K562 (cell line): ENCODE measurements around the gene NINL. TPM values are rescaled to one million over a fixed set of nuclear protein-coding genes. Genes with fewer than 3 reads are reported as not detected.

ENCODE experiments used
- ATAC-seq: fragments of 200-7000 bp; cut with Tn5 transposase; 3 replicates; pipeline ENCODE4 v1.9.1; 2020; ENCODE audit warnings: moderate library complexity
- BruUV-seq: library from RNA; stranded (reverse); fragments of 400-500 nt; replicated peaks from 2 replicates; lab custom pipeline; 2021; lab: Mats Ljungman, UMichigan
- CTCF ChIA-PET: fragments of 300-600 bp; formaldehyde crosslinking; extraction: SDS; loops from one replicate; lab custom pipeline; 2021; ENCODE audit warnings: low intra/inter-chr PET ratio; lab: Yijun Ruan, JAX
- POLR2A ChIA-PET: fragments of 300-600, 350-650 bp; sonication (Branson Sonifier 250); formaldehyde crosslinking; extraction: SDS; loops from one replicate; lab custom pipeline; 2021; ENCODE audit warnings: antibody characterized with exemption, inconsistent platforms; lab: Yijun Ruan, JAX
- DNase-seq, 4 experiments: peaks; one replicate each; pipeline versions ENCODE4 v3.0.0 to v3.0.0-alpha.2; 2011 to 2018; ENCODE audit warnings: low spot score in 3 of 4, mixed read lengths in 3 of 4; ENCODE audit errors: extremely low read depth in 1 of 4
- FAIRE-seq: peaks from 2 replicates; lab custom pipeline; 2011; peaks lifted over from hg19 to GRCh38; lab: Jason Lieb, UNC
- H2AFZ ChIP-seq: 2 replicates; pipeline ENCODE4 v1.6.0; 2011; ENCODE audit warnings: low read depth, low read length, control low read depth, inconsistent platforms
- H3K27ac ChIP-seq: fragments of 200-600 bp; 3 replicates; pipeline ENCODE4 v1.8.0; 2011; ENCODE audit warnings: low read depth, mild to moderate bottlenecking, control low read depth, inconsistent platforms, low read length, moderate library complexity, mixed read lengths; ENCODE audit errors: extremely low read depth
- H3K27me3 ChIP-seq, 2 experiments: fragments of 300-600 bp in 1 of 2; 2 replicates in 1 of 2; 3 replicates in 1 of 2; pipeline versions ENCODE4 v1.6.0 to v1.8.0; 2011; ENCODE audit warnings: inconsistent platforms in 2 of 2, low read length in 2 of 2, mild to moderate bottlenecking in 1 of 2, mixed read lengths in 1 of 2, moderate library complexity in 1 of 2; ENCODE audit not compliant: control insufficient read depth in 2 of 2, insufficient read depth in 2 of 2
- H3K36me3 ChIP-seq: fragments of 300-600 bp; 3 replicates; pipeline ENCODE4 v1.8.0; 2011; ENCODE audit warnings: mild to moderate bottlenecking, low read length, inconsistent platforms; ENCODE audit not compliant: control insufficient read depth, insufficient read depth
- H3K4me1 ChIP-seq, 2 experiments: fragments of 200-600 bp in 1 of 2; replicated peaks in 1 of 2; 2 replicates in 1 of 2; 3 replicates in 1 of 2; pipeline versions ENCODE4 v1.5.1 to v1.8.0; 2011; ENCODE audit warnings: inconsistent platforms in 2 of 2, low read length in 2 of 2, mild to moderate bottlenecking in 1 of 2, mixed read lengths in 1 of 2, moderate library complexity in 1 of 2; ENCODE audit not compliant: control insufficient read depth in 2 of 2, insufficient read depth in 2 of 2
- H3K4me2 ChIP-seq: 2 replicates; pipeline ENCODE4 v1.6.1; 2011; ENCODE audit warnings: low read length, control low read depth, inconsistent platforms, mixed read lengths; ENCODE audit not compliant: insufficient read depth
- H3K4me3 ChIP-seq: fragments of 200-600 bp; sonication (generic), shearing (Covaris generic); 2 replicates; pipeline ENCODE4 v1.5.1; 2016; ENCODE audit warnings: control low read depth, inconsistent platforms
- H3K79me2 ChIP-seq: fragments of 200-600 bp; 3 replicates; pipeline ENCODE4 v1.8.0; 2011; ENCODE audit warnings: low read length, inconsistent platforms; ENCODE audit not compliant: control insufficient read depth, insufficient read depth
- H3K9ac ChIP-seq, 2 experiments: 2 replicates each; pipeline versions ENCODE4 v1.6.0 to v1.6.1; 2011; ENCODE audit warnings: low read depth in 2 of 2, low read length in 2 of 2, control low read depth in 1 of 2, inconsistent platforms in 1 of 2, mild to moderate bottlenecking in 1 of 2, mixed read lengths in 1 of 2; ENCODE audit not compliant: insufficient read depth in 1 of 2
- H3K9me1 ChIP-seq: one replicate; pipeline ENCODE4 v1.6.0; 2011; ENCODE audit warnings: inconsistent platforms, mild to moderate bottlenecking, low read length, moderate library complexity; ENCODE audit not compliant: control insufficient read depth, insufficient read depth
- H3K9me3 ChIP-seq: replicated peaks from 2 replicates; pipeline ENCODE4 v1.5.1; 2011; ENCODE audit warnings: low read depth, low read length, inconsistent platforms; ENCODE audit not compliant: control insufficient read depth, insufficient read depth
- H4K20me1 ChIP-seq: replicated peaks from 2 replicates; pipeline ENCODE4 v1.6.1; 2011; ENCODE audit warnings: low read length, inconsistent platforms, mixed read lengths; ENCODE audit not compliant: control insufficient read depth, insufficient read depth
- BACH1 ChIP-seq: fragments of 200-800 bp; sonication (Bioruptor generic); IDR thresholded peaks from 2 replicates; pipeline ENCODE4 v1.6.1; 2016; ENCODE audit warnings: missing genetic modification characterization, missing compliant biosample characterization
- CC2D1A ChIP-seq: fragments of 450-650 bp; IDR thresholded peaks from 2 replicates; pipeline ENCODE4 v1.6.1; 2017; ENCODE audit warnings: mild to moderate bottlenecking
- DIDO1 ChIP-seq: fragments of 450-650 bp; IDR thresholded peaks from 2 replicates; pipeline ENCODE4 v1.6.1; 2016; ENCODE audit warnings: low read depth, missing biosample characterization, missing genetic modification characterization
- MAFF ChIP-seq: IDR thresholded peaks from 2 replicates; pipeline ENCODE4 v1.6.1; 2012; ENCODE audit warnings: low read length, improper control_type of control experiment
- MCM7 ChIP-seq, 2 experiments: fragments of 450-650 bp; IDR thresholded peaks; 2 replicates each; pipeline ENCODE4 v1.6.1; 2016 to 2018
- MYNN ChIP-seq, 2 experiments: sonication (generic); formaldehyde crosslinking in 1 of 2; IDR thresholded peaks; 2 replicates each; pipeline versions ENCODE4 v1.5.0 to v1.6.1; 2016 to 2020; ENCODE audit warnings: antibody characterized with exemption in 1 of 2, missing genetic modification reagents in 1 of 2
- TRIM24 ChIP-seq, 2 experiments: fragments of 450-650 bp; IDR thresholded peaks; 2 replicates each; pipeline ENCODE4 v1.6.1; 2016
- ZNF174 ChIP-seq: fragments of 250-450 bp; sonication (Bioruptor Pico); IDR thresholded peaks from 2 replicates; pipeline ENCODE4 v1.4.0; 2020; ENCODE audit warnings: mild to moderate bottlenecking
- ZNF449 ChIP-seq: fragments of 250-450 bp; sonication (Bioruptor Pico); IDR thresholded peaks from 2 replicates; pipeline ENCODE4 v1.8.0; 2022; ENCODE audit warnings: moderate library complexity, mild to moderate bottlenecking, inconsistent platforms
- WGBS: fragments of 100-300 bp; shearing (Covaris generic); methylation state at CpG from one replicate; pipeline ENCODE4 v1.1.6; 2016; ENCODE audit warnings: low coverage, mixed read lengths; ENCODE audit not compliant: insufficient coverage; ENCODE audit errors: missing lambda C conversion rate; 5-methylcytosine and 5-hydroxymethylcytosine counted together
- in situ Hi-C: fragments of 300-500 bp; cut with MboI; formaldehyde crosslinking; loops from 4 replicates; pipeline ENCODE4 v1.15.0; 2018; ENCODE audit warnings: inconsistent platforms, mixed read lengths
- intact Hi-C: fragments of 100-400 bp; cut with micrococcal nuclease; formaldehyde crosslinking; loops from 2 replicates; pipeline ENCODE4 v1.14.2; 2022
- polyA plus RNA-seq, 8 experiments: library from polyadenylated mRNA; depleted of rRNA in 4 of 8; stranded (reverse) in 5 of 8; unstranded in 3 of 8; fragments of >200 nt; fragmentation: Nextera tagmentation in 2 of 8; fragmentation: Illumina TruSeq in 1 of 8; extraction: Ambion mirVana in 2 of 8; extraction: Trizol in 1 of 8; gene quantifications; 2 replicates each; pipeline versions ENCODE4 v1.2.1 to v1.2.3, GENCODE V29; 2011 to 2014; ENCODE audit warnings: inconsistent platforms in 1 of 8, missing spikeins in 1 of 8
- total RNA-seq, 7 experiments: library from RNA; depleted of rRNA in 6 of 7; stranded (reverse); fragments of >200 nt in 6 of 7; fragmentation: Illumina TruSeq in 2 of 7; extraction: Trizol in 2 of 7; gene quantifications; 2 replicates each; pipeline versions ENCODE4 v1.2.1 to v1.2.3, GENCODE V29; 2011 to 2021; ENCODE audit warnings: low replicate concordance in 1 of 7

NINL gene
- total and polyA plus RNA-seq, 9 of the 15 experiments (the other 6 are each of a cell fraction or from before 2014, with no cell fraction given), result 0.03 to 0.22 (median 0.05) TPM; not detected in 5

GRCh38 chr20:25567286-25567685 is 18.0 kb downstream of the NINL start:
- ATAC-seq (no peak), DNase-seq (no peak), FAIRE-seq (no peak)
- Histone ChIP-seq H3K27ac (no peak overlapping the region), H4K20me1 (no peaks in the 10 kb centered on the region), H3K9me3 (no peaks in the 10 kb centered on the region), H3K27me3 (no peaks in the 10 kb centered on the region), H3K4me3 (no peak overlapping the region), H3K79me2 (no peaks in the 10 kb centered on the region), H3K9ac (no peak overlapping the region), H3K36me3 (no peaks in the 10 kb centered on the region), H3K4me1 (no peaks in the 10 kb centered on the region), H2AFZ (no peak overlapping the region), H3K4me2 (no peak overlapping the region), H3K9me1 (no peaks in the 10 kb centered on the region)
- intact Hi-C loops, result no loop called here
- BruUV-seq, result no TSS peak
- in situ Hi-C loops, result no loop called here
- 16% methylated on average over 2 of the region's 2 CpGs for WGBS
- CTCF ChIA-PET, result no interaction called here
- POLR2A ChIA-PET, result interaction anchor here (1.2 kb wide), 1 partner anchor 26 kb away, joined by 3 read pairs; no protein-coding TSS in a partner anchor
- TF ChIP-seq MAFF (no peak), BACH1 (tag) (no peak), ZNF174 (no peak), MYNN (IDR thresholded peaks at IDR 0.05) (no peak), MYNN (CRISPR knock-in tag; IDR thresholded peaks at IDR 0.05) (no peak), TRIM24 (IDR thresholded peaks at IDR 0.05) (no peak), ZNF449 (CRISPR knock-in tag) (no peak), CC2D1A (no peak), DIDO1 (tag) (no peak), MCM7 (IDR thresholded peaks at IDR 0.05) (no peak)
